Cerebellar cortex (tissue), 1 donor: ENCODE measurements around the gene HCAR1.
"Not testable (repeated sequence)": the region's sequence is repeated elsewhere in the genome, so short reads cannot be mapped to it uniquely, and the experiment has no call there.

Experiments used
- DNase-seq: peaks from one replicate; pipeline ENCODE4 v3.0.0-alpha.2; 2015; ENCODE audit warnings: low spot score

HCAR1 gene, protein sequence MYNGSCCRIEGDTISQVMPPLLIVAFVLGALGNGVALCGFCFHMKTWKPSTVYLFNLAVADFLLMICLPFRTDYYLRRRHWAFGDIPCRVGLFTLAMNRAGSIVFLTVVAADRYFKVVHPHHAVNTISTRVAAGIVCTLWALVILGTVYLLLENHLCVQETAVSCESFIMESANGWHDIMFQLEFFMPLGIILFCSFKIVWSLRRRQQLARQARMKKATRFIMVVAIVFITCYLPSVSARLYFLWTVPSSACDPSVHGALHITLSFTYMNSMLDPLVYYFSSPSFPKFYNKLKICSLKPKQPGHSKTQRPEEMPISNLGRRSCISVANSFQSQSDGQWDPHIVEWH

DNA sequence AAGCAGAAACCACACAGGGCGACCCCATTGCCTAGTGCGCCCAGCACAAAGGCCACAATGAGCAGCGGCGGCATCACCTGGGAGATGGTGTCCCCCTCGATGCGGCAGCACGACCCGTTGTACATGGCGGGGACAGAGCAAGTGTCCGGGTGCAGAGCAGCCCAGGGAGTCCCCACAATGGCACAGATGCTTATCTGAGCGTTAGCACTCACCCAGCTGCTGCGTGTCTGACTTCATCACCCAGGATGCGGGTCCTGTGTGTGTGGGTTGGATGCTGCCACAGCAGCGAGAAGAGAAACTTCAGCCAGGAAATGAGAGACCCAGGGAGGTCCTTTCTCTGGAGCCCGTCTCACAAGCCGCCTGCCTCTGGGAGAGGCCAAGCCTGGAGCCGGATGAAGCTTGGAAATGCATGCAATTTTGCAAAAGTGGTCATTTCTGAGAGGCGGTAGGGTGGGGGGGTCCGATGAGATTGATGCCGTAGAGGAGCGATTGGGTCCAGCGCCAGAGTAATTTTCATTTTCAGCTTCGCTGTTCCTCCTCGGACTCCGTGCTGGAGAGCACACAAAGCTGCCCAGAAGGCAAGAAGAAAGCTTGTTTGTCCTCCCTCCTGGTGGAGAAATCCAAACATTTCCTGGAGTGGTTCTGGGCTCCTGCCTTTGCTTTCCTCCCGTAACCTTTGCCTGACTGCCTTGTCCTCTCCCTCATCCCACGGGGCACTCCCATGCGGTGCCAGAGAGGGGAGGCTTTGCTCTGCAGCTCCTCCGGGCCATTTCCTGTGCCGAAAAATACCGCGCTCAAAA is at the start of gene HCAR1:
Gene HCAR1 (minus strand): TSS at position 630 of the 800 bp plus-strand sequence. CDS start 505 bp downstream, at position 125.
- no peak for DNase-seq

DNA sequence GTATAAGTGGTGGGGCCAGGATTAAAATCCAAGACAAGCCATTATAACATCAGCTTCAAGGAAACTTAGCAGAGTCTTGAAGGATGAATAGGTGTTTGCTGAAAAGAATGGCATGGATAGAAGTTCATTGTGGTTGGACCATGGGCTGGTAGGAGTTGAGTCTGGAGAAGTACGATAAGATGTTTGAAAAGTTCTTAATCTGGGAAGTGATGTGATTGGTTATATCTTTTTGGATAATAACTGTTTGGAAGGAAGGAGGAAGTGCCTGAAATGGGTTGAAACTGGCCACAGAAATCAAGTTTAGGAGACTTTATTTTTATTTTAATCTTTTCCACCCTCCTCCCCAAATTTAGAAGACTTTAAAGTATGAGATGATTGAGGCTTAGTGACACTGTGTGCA is 26.9 kb upstream of the HCAR1 start:
- DNase-seq = no peak

DNA sequence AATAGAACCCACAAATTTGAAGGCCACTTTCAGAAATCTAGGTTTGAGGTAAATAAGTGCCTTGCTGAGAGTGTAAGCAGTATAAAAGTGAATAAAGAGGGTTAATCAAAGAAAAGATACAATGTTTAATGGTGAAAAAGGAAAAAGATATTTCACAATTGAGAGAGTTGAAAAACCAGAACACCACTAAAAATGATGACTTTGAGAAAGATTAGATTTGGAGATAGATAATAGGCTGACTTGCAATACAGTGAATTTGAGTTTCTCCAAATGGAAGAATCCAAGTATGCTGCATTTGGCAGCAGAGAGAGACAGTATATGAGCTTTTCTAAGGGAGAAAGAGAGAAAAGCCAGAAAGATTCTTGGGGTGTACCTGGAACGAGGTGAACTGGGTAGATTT is 24.1 kb upstream of the HCAR1 start:
- DNase-seq = no peak

DNA sequence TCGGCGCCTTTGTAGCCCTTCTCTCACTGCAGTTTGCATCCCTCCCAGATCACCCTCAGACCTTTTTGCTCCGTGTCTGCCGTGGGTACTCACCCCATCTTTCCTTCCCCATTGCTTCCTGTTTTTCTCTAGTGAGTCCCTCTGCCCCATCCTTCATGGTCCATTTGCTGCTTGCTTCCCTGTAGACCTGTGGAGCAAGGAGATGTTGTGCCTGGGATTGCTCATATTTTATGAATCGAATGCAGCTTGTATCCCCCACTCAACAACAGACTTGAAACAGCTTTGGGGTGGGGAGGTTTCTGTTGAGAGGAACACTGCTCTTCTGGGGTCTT is 22.6 kb upstream of the HCAR1 start:
- DNase-seq = no peak

DNA sequence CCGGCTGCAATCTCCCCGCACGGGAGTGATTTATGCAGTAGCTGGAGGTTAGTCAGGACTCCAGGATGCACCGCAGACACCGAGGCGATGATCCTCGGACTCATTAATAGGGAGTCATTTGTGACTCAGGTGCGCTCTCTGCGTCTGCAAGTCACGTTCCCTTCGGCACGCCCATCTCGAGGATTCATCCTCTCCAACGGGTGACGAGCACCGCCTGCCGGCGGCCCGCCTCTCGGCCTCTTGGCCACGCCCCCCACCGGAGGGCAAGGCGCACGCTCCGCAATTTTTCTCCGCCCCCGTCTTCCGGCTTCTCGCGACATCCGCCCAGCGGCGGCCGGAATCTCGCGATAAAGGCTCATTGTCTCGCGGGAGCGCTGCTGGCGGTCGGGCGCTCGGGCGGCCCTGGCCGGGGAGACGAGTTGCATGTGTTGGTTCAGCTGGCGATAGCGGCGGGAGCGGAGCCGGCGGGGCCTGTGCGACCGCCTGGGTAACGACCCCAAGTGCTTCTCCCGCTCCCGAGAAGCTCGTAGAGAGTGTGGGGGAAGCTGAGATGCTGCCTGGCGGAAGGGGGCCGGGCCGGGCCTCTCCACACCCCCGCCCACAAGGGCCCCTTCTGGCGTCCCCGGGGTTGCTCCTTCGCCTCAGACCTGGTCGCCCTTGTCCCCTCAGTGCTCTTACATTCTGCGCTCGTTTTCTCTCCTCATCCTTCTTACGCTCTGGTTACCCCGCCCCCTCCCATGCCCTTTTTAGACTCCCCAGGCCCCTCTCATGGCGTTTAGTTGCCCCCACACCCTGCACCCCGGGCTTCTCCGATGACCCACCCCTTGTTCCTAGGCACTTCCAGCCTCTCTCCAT is 22.0 kb upstream of the HCAR1 start, which contains the start of gene DENR:
Gene DENR (plus strand): TSS at position 361 of the 855 bp plus-strand sequence. CDS start 878 bp downstream, outside the sequence.
- DNase-seq = peak; percentile 97

DNA sequence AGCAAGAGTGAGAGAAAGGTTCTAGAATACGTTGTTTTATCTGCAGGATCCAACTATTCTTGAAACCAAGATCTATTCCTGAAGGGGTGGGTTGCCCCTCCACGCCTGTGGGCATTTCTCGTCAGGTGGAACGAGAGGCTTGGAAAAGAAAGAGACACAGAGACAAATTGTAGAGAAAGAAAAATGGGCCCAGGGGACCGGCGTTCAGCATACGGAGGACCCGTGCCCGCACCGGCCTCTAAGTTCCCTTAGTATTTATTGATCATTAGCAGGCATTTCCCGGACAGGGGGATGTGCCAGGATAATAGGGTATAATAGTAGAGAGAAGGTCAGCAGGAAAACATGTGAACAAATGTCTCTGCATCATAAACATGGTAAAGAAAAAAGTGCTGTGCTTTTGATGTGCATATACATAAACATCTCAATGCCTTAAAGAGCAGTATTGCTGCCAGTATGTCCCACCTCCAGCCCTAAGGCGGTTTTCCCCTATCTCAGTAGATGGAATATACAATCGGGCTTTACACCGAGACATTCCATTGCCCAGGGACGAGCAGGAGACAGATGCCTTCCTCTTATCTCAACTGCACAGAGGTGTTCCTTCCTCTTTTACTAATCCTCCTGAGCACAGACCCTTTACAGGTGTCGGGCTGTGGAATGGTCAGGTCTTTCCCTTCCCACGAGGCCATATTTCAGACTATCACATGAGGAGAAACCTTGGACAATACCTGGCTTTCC is 20.3 kb upstream of the HCAR1 start:
- not testable (repeated sequence) for DNase-seq

DNA sequence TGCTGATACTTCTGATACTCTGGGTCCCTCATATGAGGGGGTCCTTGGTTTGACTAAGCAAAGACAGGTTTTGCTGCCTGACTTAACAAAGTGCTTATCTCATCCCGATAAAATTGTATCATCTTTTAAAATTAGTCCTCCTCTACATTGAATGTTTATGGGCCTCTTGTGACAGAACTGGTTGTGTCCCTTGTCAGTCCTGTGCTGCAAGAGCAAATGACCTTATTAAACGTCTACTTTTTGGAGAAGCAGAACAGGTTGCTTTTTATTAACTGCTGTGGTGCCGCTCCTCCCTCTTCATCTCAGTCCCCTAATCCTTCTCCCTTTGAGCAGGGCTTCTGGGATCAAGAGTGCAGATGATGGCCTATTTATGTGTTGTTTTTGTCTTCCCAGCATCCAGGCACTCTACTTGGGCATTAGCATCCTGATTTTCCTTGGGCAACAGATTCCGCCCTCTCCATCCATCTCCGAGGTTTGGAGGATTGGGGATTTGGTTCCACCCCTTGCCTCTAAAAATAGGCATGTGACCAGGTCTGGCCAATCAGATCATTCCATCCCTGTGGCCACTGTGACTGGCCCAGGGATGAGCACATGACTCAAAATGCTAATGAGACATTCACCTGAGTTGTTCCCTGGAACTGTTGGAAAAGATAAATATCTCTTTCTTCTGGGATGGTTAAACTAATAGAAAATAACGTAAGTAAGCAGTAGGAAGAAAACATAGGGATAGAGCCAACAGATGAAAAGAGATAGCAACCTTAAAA is 19.1 kb upstream of the HCAR1 start:
- DNase-seq = no peak

DNA sequence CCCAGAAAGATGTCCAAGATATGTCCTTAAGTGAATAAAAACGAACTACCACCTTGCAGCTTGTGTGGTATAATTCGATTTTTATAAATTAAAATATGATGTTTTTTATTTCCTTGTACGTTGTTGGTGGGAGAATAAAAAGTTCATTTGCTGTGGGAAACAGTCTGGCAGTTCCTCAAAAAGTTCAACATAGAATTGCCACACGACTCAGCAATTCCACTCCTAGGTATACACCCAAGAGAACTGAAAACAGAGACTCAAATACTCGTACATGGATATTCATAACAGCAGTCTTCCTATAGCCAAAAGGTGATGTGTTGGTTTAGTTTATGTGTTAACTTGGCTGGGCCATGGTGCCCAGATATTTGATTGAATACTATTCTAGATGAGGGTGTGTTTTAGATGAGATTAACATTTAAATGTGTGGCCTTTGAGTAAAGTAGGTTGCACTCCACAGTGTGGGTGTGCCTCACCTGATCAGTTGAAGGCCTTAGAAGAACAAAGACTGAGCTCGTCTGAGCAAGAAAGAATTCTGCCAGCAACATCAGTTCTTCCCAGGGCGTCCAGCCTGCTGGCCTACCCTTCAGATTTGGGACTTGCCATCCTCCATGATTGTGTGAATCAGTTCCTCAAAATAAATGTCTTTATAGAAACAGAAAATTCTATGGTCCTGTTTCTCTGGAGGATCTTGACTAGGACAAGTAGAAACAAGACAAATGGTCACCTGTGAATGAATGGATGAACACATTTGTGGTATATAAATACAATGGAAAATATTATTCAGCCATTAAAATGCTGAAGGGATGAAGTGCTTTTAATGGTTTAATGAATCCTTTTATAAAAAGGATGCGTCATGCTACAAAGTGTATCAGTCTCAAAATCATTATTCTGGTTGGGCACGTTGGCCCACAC is 16.8 kb upstream of the HCAR1 start:
- DNase-seq = no peak

DNA sequence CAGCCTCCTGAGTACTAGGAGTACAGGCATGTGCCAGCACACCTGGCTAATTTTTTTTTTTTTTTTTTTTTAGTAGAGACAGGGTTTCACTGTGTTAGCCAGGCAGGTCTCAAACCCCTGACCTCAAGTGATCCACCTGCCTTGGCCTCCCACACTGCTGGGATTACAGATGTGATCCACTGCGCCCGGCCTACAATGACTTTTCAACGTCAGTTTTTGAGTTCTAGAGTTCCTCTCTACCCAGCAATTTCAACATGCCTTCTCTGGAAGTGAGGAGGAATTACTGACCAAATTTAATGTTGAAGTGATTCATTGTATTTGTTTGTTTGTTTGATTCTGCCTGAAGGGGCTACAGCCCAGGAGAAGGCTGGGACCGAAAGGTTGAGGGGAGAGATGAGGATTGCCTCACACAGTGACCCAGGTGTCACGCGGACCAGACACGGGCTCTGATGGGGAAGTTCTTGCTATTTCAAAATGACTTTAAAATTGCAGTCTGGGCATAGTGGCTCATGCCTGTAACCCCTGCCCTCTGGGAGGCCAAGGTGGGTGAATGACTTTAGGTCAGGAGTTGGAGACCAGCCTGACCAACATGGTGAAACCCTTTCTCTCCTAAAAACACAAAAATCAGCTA is 13.4 kb upstream of the HCAR1 start:
- DNase-seq = no peak

DNA sequence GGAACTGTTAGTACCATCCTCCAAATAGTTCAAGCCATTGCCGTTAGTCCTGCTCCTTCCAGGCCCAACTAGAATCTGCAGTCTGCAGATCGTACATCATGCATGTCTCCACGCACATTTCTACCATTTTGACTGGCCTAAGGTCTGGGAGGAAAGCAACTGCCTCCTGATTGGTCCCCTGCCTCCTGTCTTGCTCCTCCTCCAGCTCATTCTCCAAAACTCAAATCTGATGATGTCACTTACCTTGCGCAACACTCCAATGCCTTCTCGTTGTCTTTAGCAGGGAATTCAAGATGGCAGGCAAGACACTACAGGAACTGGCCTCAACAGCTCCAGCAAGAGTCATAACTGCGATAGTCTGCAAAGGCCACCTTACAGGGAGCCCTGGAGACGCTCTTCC is 9.7 kb upstream of the HCAR1 start:
- no peak for DNase-seq

DNA sequence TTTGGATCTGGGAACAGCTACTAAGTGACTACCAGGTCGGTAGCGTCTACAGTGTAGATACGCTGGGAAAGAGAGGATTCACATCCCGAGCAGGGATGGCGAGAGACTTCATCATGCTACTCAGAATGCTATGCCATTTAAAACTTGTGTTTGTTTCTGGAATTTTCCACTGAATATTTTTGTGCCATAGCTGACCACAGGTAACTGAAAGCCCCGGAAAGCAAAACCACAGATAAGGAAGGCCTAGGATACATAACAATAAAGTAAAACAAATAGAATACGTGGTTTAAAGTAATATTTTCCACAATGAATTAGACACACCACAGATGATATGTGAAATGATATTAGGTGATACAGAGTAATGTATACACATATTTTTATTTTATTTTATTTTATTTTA is 7.9 kb upstream of the HCAR1 start:
- DNase-seq = no peak

DNA sequence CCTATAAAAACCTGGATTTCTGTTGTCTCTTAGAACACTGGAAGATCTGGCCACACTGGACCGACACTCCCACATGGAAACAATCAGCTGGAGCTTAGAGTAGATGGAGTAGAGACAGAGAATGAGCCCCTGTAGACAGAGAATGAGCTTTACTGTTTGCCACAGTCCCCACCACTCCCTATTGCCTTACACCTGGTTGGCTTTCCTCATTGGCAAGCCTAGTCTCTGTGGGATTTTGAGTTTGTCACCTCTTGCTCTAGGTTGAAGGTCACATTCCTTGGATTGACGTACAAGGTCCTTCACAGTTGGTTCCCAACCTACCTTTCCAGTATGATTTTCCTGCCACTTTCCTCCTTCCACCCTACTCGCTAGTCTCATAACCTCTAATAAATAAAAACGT is 2.0 kb upstream of the HCAR1 start:
- DNase-seq = no peak

DNA sequence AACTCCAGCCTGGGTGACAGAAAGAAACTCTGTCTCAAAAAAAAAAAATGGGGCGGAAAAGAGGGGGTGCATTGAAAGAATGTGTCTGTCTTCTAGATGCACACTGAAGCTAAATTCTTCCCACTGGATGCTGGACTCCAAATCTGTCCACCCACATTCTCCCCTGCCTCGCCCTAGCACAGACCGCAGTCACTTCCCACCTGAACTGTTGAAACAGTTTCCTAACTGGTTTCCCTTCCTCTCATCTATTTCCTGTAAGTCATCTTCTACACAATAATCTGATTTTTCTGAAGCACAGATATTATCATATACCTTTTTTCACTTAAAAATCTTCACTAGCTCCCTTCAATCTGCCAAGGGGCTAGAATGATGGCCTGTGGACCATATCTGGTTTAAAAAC is 1.5 kb upstream of the HCAR1 start:
- DNase-seq = no peak

DNA sequence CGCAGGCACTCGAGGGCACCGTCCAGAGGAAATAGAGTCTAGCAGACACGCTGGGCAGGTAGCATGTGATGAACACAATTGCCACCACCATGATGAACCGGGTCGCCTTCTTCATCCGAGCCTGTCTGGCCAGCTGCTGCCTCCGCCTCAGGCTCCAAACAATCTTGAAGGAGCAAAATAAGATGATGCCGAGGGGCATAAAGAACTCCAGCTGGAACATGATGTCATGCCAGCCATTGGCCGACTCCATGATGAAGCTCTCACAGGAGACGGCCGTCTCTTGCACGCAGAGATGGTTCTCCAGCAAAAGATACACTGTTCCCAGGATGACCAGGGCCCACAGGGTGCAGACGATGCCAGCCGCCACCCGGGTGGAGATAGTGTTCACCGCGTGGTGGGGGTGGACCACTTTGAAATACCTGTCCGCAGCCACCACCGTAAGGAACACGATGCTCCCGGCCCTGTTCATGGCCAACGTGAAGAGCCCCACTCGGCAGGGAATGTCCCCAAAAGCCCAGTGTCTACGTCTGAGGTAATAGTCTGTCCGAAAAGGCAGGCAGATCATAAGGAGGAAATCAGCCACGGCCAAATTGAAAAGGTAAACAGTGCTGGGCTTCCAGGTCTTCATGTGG is 945 bp downstream of the HCAR1 start:
- no peak for DNase-seq

DNA sequence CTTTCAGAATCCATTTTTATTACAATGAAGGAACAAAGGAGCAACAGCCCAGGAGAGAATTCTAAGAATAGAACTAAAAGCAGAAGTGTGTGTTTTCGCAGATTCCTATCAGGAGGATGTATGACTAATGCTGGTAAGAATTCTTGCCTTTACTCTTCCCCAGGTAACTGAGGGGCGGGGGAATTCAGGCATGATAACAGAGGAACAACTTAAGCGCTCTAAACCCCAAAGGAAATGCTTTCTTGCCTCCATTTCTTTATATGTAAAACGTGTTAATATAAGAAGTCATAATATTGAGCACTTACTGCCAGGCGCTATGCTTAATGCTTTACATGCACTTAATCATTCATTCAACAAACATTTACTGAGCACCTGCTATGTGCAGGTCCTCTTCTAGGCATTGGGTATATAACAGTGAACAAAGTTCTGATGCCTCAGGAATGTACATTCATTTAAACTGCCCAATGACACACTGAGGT is 4.5 kb downstream of the HCAR1 start:
- no peak for DNase-seq

DNA sequence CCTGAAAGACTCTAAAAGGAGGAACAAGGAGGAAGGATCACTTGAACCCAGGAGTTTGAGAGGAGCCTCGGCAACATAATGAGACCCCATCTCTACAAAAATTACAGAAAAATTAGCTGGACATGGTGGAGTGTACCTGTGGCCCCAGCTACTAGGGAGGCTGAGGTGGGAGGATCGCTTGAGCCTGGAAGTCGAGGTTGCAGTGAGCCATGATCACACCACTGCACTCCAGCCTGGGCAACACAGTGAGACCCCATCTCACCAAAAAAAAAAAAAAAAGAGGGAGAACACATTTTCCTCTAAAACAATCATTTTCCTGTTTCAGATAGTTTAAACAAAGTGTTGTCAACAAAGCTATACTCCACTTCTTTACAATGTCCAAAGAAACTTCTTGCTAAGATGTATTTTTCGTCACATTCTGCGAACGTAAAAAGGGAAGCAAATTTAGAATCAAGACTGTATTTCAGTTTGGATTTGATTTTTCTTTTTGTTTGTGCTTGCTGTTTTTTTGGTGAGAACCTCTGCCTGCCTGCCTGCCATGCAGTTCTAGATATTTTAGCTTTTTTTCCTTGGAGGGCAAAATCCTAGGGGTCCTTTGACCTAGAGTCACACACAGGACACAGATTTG is 5.1 kb downstream of the HCAR1 start:
- no peak for DNase-seq

DNA sequence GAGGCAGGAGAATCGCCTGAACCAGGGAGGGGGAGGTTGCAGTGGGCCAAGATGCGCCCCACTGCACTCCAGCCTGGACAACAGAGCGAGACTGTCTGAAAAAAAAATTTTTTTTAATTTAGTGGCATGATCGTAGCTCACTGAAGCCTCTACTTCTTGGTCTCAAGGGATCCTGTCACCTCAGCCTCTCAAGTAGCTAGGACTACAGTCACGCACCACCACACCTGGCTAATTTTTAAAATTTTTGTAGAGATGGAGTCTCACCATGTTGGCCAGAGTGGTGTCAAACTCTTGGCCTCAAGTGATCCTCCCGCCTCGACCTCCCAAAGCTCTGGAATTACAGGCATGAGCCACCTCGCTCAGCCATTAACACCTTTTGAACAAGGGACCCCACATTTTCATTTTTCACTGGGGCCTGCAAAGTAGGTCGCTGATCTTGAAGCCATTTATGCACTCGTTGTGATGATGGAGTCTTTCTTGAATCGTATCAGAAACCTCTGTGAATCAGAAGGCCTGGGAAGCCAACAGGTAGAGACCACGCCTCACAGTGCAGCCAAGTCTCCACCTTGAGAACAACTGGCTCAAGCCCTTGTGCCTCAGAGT is 5.9 kb downstream of the HCAR1 start:
- DNase-seq = no peak

DNA sequence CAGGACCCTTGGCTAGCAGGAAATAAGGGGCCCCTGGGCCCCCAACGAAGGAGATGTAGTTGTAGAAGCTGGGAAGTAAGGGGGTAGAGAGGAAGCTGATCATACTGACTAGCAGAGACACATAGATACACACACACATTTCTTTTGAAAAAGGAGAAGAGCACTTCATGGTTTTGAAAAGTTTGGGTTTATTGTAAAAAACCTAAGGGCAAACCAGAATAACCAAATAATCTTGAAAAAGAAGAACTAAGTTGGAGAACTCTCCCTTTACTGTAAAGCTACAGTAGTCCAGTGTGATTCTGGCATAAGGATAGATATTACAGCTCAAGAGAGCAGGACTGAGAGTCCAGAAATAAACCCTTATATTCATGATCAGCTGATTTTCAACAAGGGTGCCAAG is 8.3 kb downstream of the HCAR1 start:
- DNase-seq = no peak
